Smooth muscle cell (in vitro differentiated cells): Measurements from ENCODE around the gene CEP112. TPM values are rescaled to one million over a fixed set of nuclear protein-coding genes. Genes with fewer than 3 reads are reported as not detected.

Source experiments
- DNase-seq: peaks from one replicate; lab custom pipeline; 2025; ENCODE audit not compliant: unreplicated experiment; lab: John Stamatoyannopoulos, UW
- H2AFZ ChIP-seq: fragments of 200-600 bp; sonication (generic); 2 replicates; pipeline ENCODE4 v1.6.0; 2016; ENCODE audit warnings: antibody characterized with exemption, low read depth, mild to moderate bottlenecking
- H3F3A ChIP-seq: fragments of 200-600 bp; sonication (generic); 2 replicates; pipeline ENCODE4 v1.6.0; 2017; ENCODE audit warnings: antibody characterized with exemption, low read depth
- H3K27ac ChIP-seq: fragments of 200-600 bp; sonication (generic); 2 replicates; pipeline ENCODE4 v1.5.1; 2016; ENCODE audit warnings: low read depth, mild to moderate bottlenecking
- H3K27me3 ChIP-seq: fragments of 200-600 bp; sonication (generic); 2 replicates; pipeline ENCODE4 v1.6.1; 2016; ENCODE audit warnings: low read depth, mild to moderate bottlenecking
- H3K36me3 ChIP-seq: fragments of 200-600 bp; sonication (generic); 2 replicates; pipeline ENCODE4 v1.5.1; 2016; ENCODE audit warnings: low read depth
- H3K4me1 ChIP-seq: fragments of 200-600 bp; sonication (generic); 2 replicates; pipeline ENCODE4 v1.5.1; 2016; ENCODE audit warnings: low read depth
- H3K4me2 ChIP-seq: fragments of 200-600 bp; sonication (generic); 2 replicates; pipeline ENCODE4 v1.6.0; 2016; ENCODE audit warnings: mild to moderate bottlenecking
- H3K4me3 ChIP-seq: fragments of 200-600 bp; sonication (generic); 2 replicates; pipeline ENCODE4 v1.5.1; 2016; ENCODE audit warnings: mild to moderate bottlenecking
- H3K79me2 ChIP-seq: fragments of 200-600 bp; sonication (generic); 2 replicates; pipeline ENCODE4 v1.6.0; 2016; ENCODE audit warnings: low read depth, mild to moderate bottlenecking
- H3K9ac ChIP-seq: fragments of 200-600 bp; sonication (generic); 2 replicates; pipeline ENCODE4 v1.6.0; 2016; ENCODE audit warnings: low read depth
- H3K9me3 ChIP-seq: fragments of 200-600 bp; sonication (generic); replicated peaks from 2 replicates; pipeline ENCODE4 v1.5.1; 2016; ENCODE audit warnings: low read depth
- H4K20me1 ChIP-seq: fragments of 200-600 bp; sonication (generic); 2 replicates; pipeline ENCODE4 v1.6.0; 2016; ENCODE audit warnings: low read depth
- WGBS: methylation state at CpG from one replicate; pipeline ENCODE4 v1.1.7; 2016; ENCODE audit warnings: low lambda C conversion rate; 5-methylcytosine and 5-hydroxymethylcytosine counted together
- polyA plus RNA-seq: library from polyadenylated mRNA; unstranded; fragments of >200 nt; fragmentation: Nextera tagmentation; extraction: Ambion mirVana; gene quantifications from 2 replicates; pipeline ENCODE4 v1.2.1, GENCODE V29; 2016
- total RNA-seq: library from RNA; depleted of rRNA; stranded (reverse); fragments of >200 nt; gene quantifications from 2 replicates; pipeline ENCODE4 v1.2.3, GENCODE V29; 2014
- TF ChIP-seq, protein P1 (sequence below): fragments of 200-600 bp; sonication (generic); IDR thresholded peaks from 2 replicates; pipeline ENCODE4 v1.5.1; 2017; ENCODE audit warnings: borderline replicate concordance, mild to moderate bottlenecking, antibody characterized with exemption; ENCODE audit not compliant: insufficient read depth, poor library complexity, severe bottlenecking

CEP112 gene
- total and polyA plus RNA-seq, 2 experiments from 2014 or later = 8.3 to 9.9 TPM

DNA sequence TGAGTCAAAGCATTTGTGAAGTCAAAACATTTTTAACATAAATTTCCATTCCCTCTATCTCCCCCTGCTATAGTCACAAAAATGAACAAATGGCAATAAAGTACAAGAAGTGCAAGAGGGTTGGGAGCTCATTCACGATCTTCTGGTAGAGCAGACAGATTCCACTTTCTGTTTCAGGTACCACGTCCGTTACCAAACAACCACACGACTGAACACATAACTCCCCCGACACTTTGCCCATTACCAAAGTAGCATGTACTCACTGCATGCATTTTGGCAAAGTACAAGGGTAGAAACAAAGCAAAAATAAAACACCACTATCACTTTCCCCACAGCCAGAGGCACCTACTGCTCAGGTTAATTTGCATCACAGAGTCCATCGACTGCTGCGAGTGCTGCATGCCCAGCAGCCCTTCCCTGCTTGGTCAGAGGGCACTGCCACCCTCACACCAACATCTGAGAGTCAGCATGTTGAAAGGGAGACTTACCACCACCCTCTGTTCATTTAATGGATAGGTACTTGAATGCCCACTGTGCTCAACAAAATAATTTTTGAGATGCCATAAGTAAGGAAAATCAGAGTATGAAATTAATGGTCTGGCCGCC lies 480.2 kb downstream of the CEP112 start:
- Histone ChIP-seq H3K36me3 (no peaks in the 10 kb centered on the region), H2AFZ (no peak overlapping the region), H3F3A (no peaks in the 10 kb centered on the region), H3K9me3 (no peaks in the 10 kb centered on the region), H3K79me2 (no peaks in the 10 kb centered on the region), H4K20me1 (no peaks in the 10 kb centered on the region), H3K4me1 (no peaks in the 10 kb centered on the region), H3K27me3 (no peaks in the 10 kb centered on the region), H3K27ac (no peak overlapping the region), H3K4me3 (no peak overlapping the region), H3K9ac (no peak overlapping the region), H3K4me2 (no peak overlapping the region)
- 88% methylated on average over 8 of the region's 8 CpGs for WGBS
- no peak for DNase-seq
- TF ChIP-seq, protein P1, sequence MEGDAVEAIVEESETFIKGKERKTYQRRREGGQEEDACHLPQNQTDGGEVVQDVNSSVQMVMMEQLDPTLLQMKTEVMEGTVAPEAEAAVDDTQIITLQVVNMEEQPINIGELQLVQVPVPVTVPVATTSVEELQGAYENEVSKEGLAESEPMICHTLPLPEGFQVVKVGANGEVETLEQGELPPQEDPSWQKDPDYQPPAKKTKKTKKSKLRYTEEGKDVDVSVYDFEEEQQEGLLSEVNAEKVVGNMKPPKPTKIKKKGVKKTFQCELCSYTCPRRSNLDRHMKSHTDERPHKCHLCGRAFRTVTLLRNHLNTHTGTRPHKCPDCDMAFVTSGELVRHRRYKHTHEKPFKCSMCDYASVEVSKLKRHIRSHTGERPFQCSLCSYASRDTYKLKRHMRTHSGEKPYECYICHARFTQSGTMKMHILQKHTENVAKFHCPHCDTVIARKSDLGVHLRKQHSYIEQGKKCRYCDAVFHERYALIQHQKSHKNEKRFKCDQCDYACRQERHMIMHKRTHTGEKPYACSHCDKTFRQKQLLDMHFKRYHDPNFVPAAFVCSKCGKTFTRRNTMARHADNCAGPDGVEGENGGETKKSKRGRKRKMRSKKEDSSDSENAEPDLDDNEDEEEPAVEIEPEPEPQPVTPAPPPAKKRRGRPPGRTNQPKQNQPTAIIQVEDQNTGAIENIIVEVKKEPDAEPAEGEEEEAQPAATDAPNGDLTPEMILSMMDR = no peak

DNA sequence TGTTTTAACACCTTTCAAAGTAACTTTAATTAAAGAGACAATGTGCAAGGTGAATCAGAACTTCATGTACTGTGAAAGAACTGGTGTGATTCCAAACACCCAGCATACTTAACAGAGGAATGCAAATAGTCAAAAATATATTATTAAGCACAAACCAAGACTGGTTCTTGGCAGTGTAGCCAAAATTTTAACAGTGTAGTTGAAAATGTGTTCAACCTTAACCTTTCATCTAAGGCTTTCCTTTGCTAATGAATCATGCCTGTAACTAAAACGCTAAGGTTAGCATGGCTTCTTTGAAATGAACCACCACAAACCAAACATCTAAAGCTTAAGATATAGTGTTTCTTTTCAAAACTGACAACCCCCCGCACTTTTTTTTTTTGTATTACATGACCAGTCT lies 484.2 kb downstream of the CEP112 start:
- TF ChIP-seq, protein P1 = no peak
- H3K27ac ChIP-seq = no peak overlapping the region
- no peaks in the 10 kb centered on the region for H3K9me3 ChIP-seq
- no peak overlapping the region for H3K9ac ChIP-seq
- H3K36me3 ChIP-seq = no peaks in the 10 kb centered on the region
- no peak for DNase-seq
- 39% methylated on average over 2 of the region's 2 CpGs for WGBS
- H4K20me1 ChIP-seq = no peaks in the 10 kb centered on the region
- no peaks in the 10 kb centered on the region for H3K4me1 ChIP-seq
- no peaks in the 10 kb centered on the region for H3F3A ChIP-seq
- no peak overlapping the region for H3K4me3 ChIP-seq
- no peaks in the 10 kb centered on the region for H3K27me3 ChIP-seq
- H2AFZ ChIP-seq = no peak overlapping the region
- H3K79me2 ChIP-seq = no peaks in the 10 kb centered on the region
- H3K4me2 ChIP-seq = no peak overlapping the region

DNA sequence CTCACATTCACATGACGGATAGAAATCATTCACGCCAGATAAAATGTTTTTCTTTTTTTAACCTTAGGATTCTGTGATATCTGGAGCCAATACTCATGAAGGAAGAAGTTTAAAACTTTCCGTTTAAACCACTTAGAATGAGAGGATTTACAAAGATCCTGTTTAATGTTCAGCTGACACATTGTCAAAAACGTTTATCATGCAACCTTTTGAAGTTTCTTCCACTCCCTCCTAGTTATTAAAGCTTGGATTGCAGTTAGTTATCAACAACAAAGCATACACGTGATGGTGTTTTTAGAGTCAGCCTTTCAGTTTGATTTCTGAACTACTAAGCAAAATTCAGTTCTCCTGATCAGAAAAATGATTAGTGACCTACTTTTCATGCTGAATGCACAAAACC lies 487.2 kb downstream of the CEP112 start:
- no peak overlapping the region for H3K4me3 ChIP-seq
- H3K4me2 ChIP-seq = peak overlapping the region; percentile 34
- H3K4me1 ChIP-seq = no peaks in the 10 kb centered on the region
- DNase-seq = no peak
- no peaks in the 10 kb centered on the region for H3K36me3 ChIP-seq
- no peak overlapping the region for H3K27ac ChIP-seq
- TF ChIP-seq, protein P1 = no peak
- H3F3A ChIP-seq = no peaks in the 10 kb centered on the region
- H2AFZ ChIP-seq = no peak overlapping the region
- H4K20me1 ChIP-seq = no peaks in the 10 kb centered on the region
- no peaks in the 10 kb centered on the region for H3K27me3 ChIP-seq
- no peaks in the 10 kb centered on the region for H3K79me2 ChIP-seq
- no peak overlapping the region for H3K9ac ChIP-seq
- no peaks in the 10 kb centered on the region for H3K9me3 ChIP-seq
- 16% methylated on average over 5 of the region's 5 CpGs for WGBS

DNA sequence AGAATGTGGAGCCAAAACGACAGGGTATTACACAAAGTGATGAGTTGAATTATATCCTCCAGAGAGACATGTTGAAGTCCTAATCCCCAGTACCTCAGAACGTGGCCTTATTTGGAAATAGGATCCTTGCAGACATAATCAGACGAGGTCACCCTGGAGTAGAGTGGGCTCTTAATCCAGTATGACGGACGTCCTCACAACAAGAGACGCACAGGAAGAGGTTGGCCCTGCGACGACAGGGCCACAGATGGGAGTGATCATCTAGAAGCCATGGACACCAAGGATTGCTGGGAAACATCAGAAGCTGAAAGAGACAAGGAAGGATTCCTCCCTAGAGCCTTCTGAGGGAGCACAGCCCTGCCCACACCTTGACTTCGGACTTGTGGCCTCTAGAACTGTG lies 488.0 kb downstream of the CEP112 start:
- TF ChIP-seq, protein P1 = no peak
- Histone ChIP-seq H3F3A (no peaks in the 10 kb centered on the region), H3K4me1 (peaks cover 1% of the 10 kb centered on the region), H3K27ac (no peak overlapping the region), H3K4me2 (no peak overlapping the region), H3K79me2 (no peaks in the 10 kb centered on the region), H3K36me3 (no peaks in the 10 kb centered on the region), H3K27me3 (no peaks in the 10 kb centered on the region), H3K9me3 (no peaks in the 10 kb centered on the region), H2AFZ (no peak overlapping the region), H3K9ac (no peak overlapping the region), H3K4me3 (no peak overlapping the region), H4K20me1 (no peaks in the 10 kb centered on the region)
- no peak for DNase-seq
- WGBS = 34% methylated on average over 9 of the region's 9 CpGs
